WERI-Rb-1 (cell line): ENCODE data around the gene KLHDC7B.
"Not testable (repeated sequence)": the region's sequence is repeated elsewhere in the genome, so short reads cannot be mapped to it uniquely, and the experiment has no call there.

ENCODE experiments used
- DNase-seq: peaks from one replicate; pipeline ENCODE4 v3.0.0-alpha.2; 2020
- H3K27ac ChIP-seq: fragments of 250-450 bp; sonication (Bioruptor Pico); 2 replicates; pipeline ENCODE4 v1.5.1; 2020; ENCODE audit warnings: mild to moderate bottlenecking, moderate library complexity
- H3K27me3 ChIP-seq: fragments of 250-450 bp; sonication (Bioruptor Pico); 2 replicates; pipeline ENCODE4 v1.5.1; 2021; ENCODE audit warnings: mild to moderate bottlenecking, low read depth, moderate library complexity; ENCODE audit not compliant: insufficient read depth, severe bottlenecking
- H3K36me3 ChIP-seq: fragments of 250-450 bp; sonication (Bioruptor Pico); 2 replicates; pipeline ENCODE4 v1.5.1; 2020; ENCODE audit warnings: mild to moderate bottlenecking, moderate library complexity
- H3K4me3 ChIP-seq: 2 replicates; pipeline ENCODE4 v1.5.1; 2011; ENCODE audit warnings: low read depth, mild to moderate bottlenecking, control low read depth, low read length
- H3K9me3 ChIP-seq: fragments of 250-450 bp; sonication (Bioruptor Pico); 2 replicates; pipeline ENCODE4 v1.5.1; 2021; ENCODE audit warnings: mild to moderate bottlenecking, moderate library complexity; ENCODE audit not compliant: severe bottlenecking
- TF ChIP-seq, protein P1 (sequence below): IDR thresholded peaks from 2 replicates; pipeline ENCODE4 v1.5.1; 2011; ENCODE audit warnings: low read depth, mild to moderate bottlenecking, control low read depth, inconsistent platforms, low read length

KLHDC7B gene

DNA sequence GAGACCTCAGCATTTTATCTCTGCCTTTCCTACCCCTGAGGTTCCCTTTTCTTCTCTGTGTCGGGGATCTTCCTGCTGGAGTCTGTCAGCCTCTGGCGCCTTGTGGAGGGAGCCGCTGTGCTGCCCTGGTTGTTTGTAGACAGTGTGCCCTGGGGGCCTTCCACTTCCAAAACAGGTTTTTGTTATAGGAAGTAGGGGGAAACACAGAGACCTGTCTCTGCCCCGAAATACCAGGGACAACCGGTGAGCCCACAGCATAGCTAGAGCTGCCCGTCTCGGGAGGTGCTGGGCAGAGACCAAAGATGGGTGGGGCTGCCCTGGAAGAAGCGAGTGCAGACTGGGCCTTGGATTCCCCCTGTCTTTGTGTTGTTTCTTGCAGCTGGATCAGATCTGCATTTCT is 29.6 kb upstream of the KLHDC7B start:
- H3K27me3 ChIP-seq = no peaks in the 10 kb centered on the region
- DNase-seq = no peak
- H3K27ac ChIP-seq = no peak overlapping the region
- H3K4me3 ChIP-seq = no peak overlapping the region
- TF ChIP-seq, protein P1, sequence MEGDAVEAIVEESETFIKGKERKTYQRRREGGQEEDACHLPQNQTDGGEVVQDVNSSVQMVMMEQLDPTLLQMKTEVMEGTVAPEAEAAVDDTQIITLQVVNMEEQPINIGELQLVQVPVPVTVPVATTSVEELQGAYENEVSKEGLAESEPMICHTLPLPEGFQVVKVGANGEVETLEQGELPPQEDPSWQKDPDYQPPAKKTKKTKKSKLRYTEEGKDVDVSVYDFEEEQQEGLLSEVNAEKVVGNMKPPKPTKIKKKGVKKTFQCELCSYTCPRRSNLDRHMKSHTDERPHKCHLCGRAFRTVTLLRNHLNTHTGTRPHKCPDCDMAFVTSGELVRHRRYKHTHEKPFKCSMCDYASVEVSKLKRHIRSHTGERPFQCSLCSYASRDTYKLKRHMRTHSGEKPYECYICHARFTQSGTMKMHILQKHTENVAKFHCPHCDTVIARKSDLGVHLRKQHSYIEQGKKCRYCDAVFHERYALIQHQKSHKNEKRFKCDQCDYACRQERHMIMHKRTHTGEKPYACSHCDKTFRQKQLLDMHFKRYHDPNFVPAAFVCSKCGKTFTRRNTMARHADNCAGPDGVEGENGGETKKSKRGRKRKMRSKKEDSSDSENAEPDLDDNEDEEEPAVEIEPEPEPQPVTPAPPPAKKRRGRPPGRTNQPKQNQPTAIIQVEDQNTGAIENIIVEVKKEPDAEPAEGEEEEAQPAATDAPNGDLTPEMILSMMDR = no peak
- H3K36me3 ChIP-seq = peaks cover 77% of the 10 kb centered on the region
- H3K9me3 ChIP-seq = no peaks in the 10 kb centered on the region

DNA sequence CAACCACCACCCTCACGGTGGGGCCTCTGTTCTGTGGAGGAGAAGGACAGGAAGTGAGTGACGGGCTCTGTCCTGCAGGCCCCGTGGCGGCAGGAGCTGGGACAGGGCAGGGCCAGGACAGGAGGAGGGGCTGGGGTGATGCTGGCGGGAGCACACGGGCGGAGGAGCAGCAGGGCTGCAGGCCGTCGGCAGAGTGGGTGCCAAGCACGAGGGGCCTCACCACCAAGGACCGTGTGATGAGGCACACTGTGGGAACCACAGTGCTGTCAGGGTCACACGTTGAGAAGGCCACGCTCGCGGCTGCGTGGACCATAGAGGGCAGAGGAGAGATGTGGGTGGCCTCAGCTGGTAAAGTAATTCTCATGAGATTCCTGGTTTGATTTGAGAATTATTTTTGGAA is 28.8 kb upstream of the KLHDC7B start:
- H3K27me3 ChIP-seq = no peaks in the 10 kb centered on the region
- H3K4me3 ChIP-seq = no peak overlapping the region
- no peak overlapping the region for H3K27ac ChIP-seq
- peaks cover 81% of the 10 kb centered on the region for H3K36me3 ChIP-seq
- TF ChIP-seq, protein P1 = no peak
- H3K9me3 ChIP-seq = no peaks in the 10 kb centered on the region
- no peak for DNase-seq

- H3K4me3 ChIP-seq = no peak overlapping the region
- no peaks in the 10 kb centered on the region for H3K9me3 ChIP-seq
- no peaks in the 10 kb centered on the region for H3K27me3 ChIP-seq
- H3K27ac ChIP-seq = no peak overlapping the region
- TF ChIP-seq, protein P1 = no peak
- peaks cover 84% of the 10 kb centered on the region for H3K36me3 ChIP-seq
- no peak for DNase-seq
Measured at GRCh38 chr22:50517495-50518260, 28.0 kb upstream of the KLHDC7B start.

DNA sequence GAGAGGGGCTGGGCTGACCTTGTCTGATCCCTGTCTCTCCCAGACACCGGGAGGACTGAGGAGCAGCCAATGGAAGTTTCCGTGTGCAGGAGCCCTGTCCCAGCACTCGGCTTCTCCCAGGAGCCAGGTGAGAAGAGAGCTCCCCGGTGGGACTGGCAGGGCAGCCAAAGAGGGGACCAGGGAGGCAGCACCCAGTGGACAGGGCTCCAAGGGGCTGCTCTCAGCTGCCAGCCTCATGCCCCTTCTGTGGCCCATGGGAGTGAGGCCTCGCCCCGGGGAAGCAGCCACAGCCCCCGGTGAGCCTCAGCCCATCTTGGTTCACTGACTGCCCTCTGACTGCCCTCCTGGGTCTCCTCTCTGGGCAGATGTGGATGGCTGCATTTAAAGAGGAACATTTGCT is 27.1 kb upstream of the KLHDC7B start:
- H3K36me3 ChIP-seq = peaks cover 89% of the 10 kb centered on the region
- H3K9me3 ChIP-seq = no peaks in the 10 kb centered on the region
- TF ChIP-seq, protein P1 = no peak
- H3K4me3 ChIP-seq = no peak overlapping the region
- no peak for DNase-seq
- no peaks in the 10 kb centered on the region for H3K27me3 ChIP-seq
- H3K27ac ChIP-seq = no peak overlapping the region

DNA sequence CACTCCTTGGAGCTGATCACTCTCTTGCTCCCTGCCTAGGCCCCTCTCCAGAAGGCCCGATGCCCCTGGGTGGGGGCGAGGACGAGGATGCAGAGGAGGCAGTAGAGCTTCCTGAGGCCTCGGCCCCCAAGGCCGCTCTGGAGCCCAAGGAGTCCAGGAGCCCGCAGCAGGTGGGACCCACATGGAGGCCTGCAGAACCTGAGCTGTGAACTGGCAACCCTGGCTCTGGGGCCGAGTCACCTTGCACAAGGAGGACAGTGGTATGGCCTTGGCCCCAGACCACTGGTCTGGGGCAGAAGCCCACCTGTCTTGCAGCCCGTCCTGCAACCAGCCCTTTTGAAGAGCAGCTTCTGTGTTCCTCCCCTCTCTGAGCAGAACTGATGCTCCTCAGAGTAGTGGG is 26.5 kb upstream of the KLHDC7B start:
- H3K27ac ChIP-seq = no peak overlapping the region
- H3K9me3 ChIP-seq = no peaks in the 10 kb centered on the region
- no peak overlapping the region for H3K4me3 ChIP-seq
- H3K36me3 ChIP-seq = peaks cover 92% of the 10 kb centered on the region
- H3K27me3 ChIP-seq = no peaks in the 10 kb centered on the region
- TF ChIP-seq, protein P1 = no peak
- DNase-seq = no peak

DNA sequence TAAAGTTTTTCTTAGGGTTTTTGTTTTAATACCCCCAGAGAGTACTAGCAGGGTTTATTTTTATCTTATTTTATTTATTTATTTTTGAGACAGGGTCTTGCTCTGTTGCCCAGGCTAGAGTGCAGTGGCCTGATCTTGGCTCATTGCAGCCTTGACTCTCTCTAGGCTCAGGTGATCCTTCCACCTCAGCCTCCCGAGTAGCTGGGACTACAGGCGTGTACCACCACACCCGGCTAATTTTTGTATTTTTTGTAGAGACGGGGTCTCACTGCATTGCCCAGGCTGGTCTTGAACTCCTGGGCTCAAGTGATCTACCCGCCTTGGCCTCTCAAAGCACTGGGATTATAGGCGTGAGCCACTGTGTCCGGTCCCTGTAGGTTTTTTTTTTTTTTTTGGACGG is 25.5 kb upstream of the KLHDC7B start:
- H3K36me3 ChIP-seq = peaks cover 88% of the 10 kb centered on the region
- not testable (repeated sequence) for H3K9me3 ChIP-seq, H3K27ac ChIP-seq, H3K27me3 ChIP-seq, DNase-seq, H3K4me3 ChIP-seq
